Endodermal cell (in vitro differentiated cells): ENCODE data around the gene GPLD1. TPM values are rescaled to one million over a fixed set of nuclear protein-coding genes. Genes with fewer than 3 reads are reported as not detected.

Source experiments
- DNase-seq: peaks from one replicate; pipeline ENCODE4 v3.0.0-alpha.2; 2017
- H3K27ac ChIP-seq: 2 replicates; pipeline ENCODE4 v1.5.1; 2013; ENCODE audit warnings: mild to moderate bottlenecking, low read depth, low read length, moderate library complexity
- H3K27me3 ChIP-seq: 2 replicates; pipeline ENCODE4 v1.6.1; 2013; ENCODE audit warnings: mild to moderate bottlenecking, low read length, moderate library complexity; ENCODE audit not compliant: insufficient read depth, control insufficient read depth, poor library complexity, severe bottlenecking
- H3K36me3 ChIP-seq: 2 replicates; pipeline ENCODE4 v1.7.0; 2013; ENCODE audit warnings: mild to moderate bottlenecking, low read length, moderate library complexity; ENCODE audit not compliant: control insufficient read depth, insufficient read depth
- H3K4me1 ChIP-seq: one replicate; pipeline ENCODE4 v1.7.0; 2013; ENCODE audit warnings: low read length; ENCODE audit not compliant: control insufficient read depth, insufficient read depth
- H3K4me3 ChIP-seq: 2 replicates; pipeline ENCODE4 v1.5.1; 2013; ENCODE audit warnings: mild to moderate bottlenecking, low read length, moderate library complexity
- H3K9ac ChIP-seq: 2 replicates; pipeline ENCODE4 v1.6.1; 2013; ENCODE audit warnings: mild to moderate bottlenecking, low read length, moderate library complexity; ENCODE audit not compliant: poor library complexity, severe bottlenecking; ENCODE audit errors: extremely low read depth
- H3K9me3 ChIP-seq: 2 replicates; pipeline ENCODE4 v1.6.1; 2013; ENCODE audit warnings: mild to moderate bottlenecking, low read length, moderate library complexity; ENCODE audit not compliant: control insufficient read depth
- H3K27ac Mint-ChIP-seq: 2 replicates; pipeline ENCODE4 v1.8.0; 2020; ENCODE audit warnings: mixed read lengths
- H3K27me3 Mint-ChIP-seq: 2 replicates; pipeline ENCODE4 v1.8.0; 2021; ENCODE audit warnings: mild to moderate bottlenecking, mixed read lengths; ENCODE audit not compliant: insufficient read depth
- H3K36me3 Mint-ChIP-seq: 2 replicates; pipeline ENCODE4 v1.8.0; 2020; ENCODE audit warnings: low read depth, mixed read lengths
- H3K4me1 Mint-ChIP-seq: 2 replicates; pipeline ENCODE4 v1.8.0; 2020; ENCODE audit warnings: mixed read lengths
- H3K4me3 Mint-ChIP-seq: 2 replicates; pipeline ENCODE4 v1.8.0; 2020; ENCODE audit warnings: mild to moderate bottlenecking, moderate library complexity, mixed read lengths
- H3K9me3 Mint-ChIP-seq: 2 replicates; pipeline ENCODE4 v1.8.0; 2020; ENCODE audit warnings: mild to moderate bottlenecking, mixed read lengths
- CTCF ChIP-seq: fragments of 200-600 bp; sonication (generic); conservative IDR thresholded peaks from 2 replicates; pipeline ENCODE4 v1.5.0; 2021; ENCODE audit warnings: antibody characterized with exemption, mild to moderate bottlenecking
- WGBS, 2 experiments: methylation state at CpG; one replicate each; pipeline versions ENCODE4 v1.1.5 to v1.1.7; 2013; ENCODE audit warnings: missing lambda C conversion rate in 2 of 2, mixed read lengths in 1 of 2; ENCODE audit not compliant: insufficient coverage in 1 of 2, insufficient read length in 1 of 2; 5-methylcytosine and 5-hydroxymethylcytosine counted together
- total RNA-seq, 2 donors: library from RNA; stranded (reverse); fragmentation: NEBNext Ultra II Directional in 1 of 2; extraction: Animal tissue kit (Norgen Biotek cat#: 25700) in 1 of 2; gene quantifications; 2 replicates in 1 of 2; 3 replicates in 1 of 2; pipeline ENCODE4 v1.2.1, GENCODE V29; 2021

The GPLD1 gene
- total RNA-seq, 2 donors from 2014 or later = 5.3 to 7.5 TPM

GRCh38 chr6:24472181-24472580, 17.2 kb downstream of the GPLD1 start:
- Mint-ChIP-seq H3K9me3 (no peaks in the 10 kb centered on the region), H3K36me3 (peaks cover 6% of the 10 kb centered on the region), H3K4me1 (no peaks in the 10 kb centered on the region), H3K4me3 (no peak overlapping the region), H3K27me3 (no peaks in the 10 kb centered on the region), H3K27ac (no peak overlapping the region)
- no peak for TF ChIP-seq CTCF
- DNase-seq = no peak
- Histone ChIP-seq H3K9me3 (no peaks in the 10 kb centered on the region), H3K4me1 (no peaks in the 10 kb centered on the region), H3K36me3 (no peaks in the 10 kb centered on the region), H3K4me3 (no peak overlapping the region), H3K27me3 (no peaks in the 10 kb centered on the region), H3K9ac (peak overlapping the region; percentile 3), H3K27ac (no peak overlapping the region)

DNA sequence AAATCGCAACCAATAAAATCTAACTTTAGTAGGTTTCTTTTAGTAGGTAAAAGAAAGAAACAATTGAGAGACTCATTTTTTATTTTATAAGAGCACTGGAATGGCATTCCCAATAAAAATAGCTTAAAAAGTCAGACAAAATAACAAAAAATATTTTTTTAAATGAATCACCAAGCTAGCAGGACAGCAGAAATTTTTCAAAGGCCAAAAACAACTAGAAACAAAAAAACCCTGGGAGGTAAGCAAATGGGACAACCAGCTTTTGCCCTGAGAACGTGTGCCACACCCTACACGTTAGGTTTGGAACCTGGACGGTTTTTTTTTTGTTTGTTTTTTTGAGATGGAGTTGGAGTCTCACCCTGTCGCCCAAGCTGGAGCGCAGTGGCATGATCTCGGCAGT, 19.6 kb downstream of the GPLD1 start:
- Histone ChIP-seq H3K9ac (no peak overlapping the region), H3K27me3 (no peaks in the 10 kb centered on the region), H3K4me3 (no peak overlapping the region), H3K9me3 (no peaks in the 10 kb centered on the region), H3K27ac (no peak overlapping the region), H3K4me1 (no peaks in the 10 kb centered on the region), H3K36me3 (no peaks in the 10 kb centered on the region)
- H3K36me3 Mint-ChIP-seq = no peaks in the 10 kb centered on the region
- no peaks in the 10 kb centered on the region for H3K9me3 Mint-ChIP-seq
- no peaks in the 10 kb centered on the region for H3K4me1 Mint-ChIP-seq
- no peak for TF ChIP-seq CTCF
- H3K4me3 Mint-ChIP-seq = no peak overlapping the region
- H3K27ac Mint-ChIP-seq = no peak overlapping the region
- no peak for DNase-seq
- H3K27me3 Mint-ChIP-seq = no peaks in the 10 kb centered on the region
- 91 to 94% methylated on average over 3 to 6 of the region's 7 CpGs for WGBS, 2 experiments

DNA sequence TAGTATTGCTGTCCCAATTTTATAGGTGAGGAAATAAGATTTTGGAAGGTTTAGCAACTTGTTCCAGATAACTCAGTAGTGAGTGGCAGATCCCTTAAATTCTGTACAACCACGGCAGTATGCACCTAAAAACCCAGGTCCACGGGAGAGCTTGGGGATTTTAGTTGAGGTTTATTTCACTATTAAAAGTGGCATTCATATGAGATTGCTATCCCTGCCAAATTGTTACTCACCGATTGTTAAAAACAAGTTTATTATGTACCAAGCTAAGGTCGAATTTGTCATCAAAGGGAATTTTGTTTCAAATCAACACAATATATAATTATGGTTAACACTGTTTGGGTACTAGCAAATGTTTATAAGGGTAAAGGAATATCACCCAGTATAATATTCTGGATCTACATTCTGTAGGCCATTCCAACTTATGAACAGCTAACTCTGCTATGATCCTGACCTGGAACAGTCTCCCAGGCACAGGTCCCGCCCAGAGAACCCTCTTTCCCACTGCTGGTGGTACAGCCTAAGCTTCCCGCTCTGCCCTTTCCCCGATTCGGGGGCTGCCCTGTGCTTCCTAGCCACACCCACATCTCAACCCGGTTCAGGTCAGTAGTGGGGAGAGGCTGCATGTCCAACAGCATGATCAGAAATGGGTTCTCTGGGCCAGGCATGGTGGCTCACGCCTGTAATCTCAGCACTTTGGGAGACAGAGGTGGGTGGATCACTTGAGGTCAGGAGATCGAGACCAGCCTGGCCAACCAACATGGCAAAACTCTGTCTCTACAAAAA, 24.9 kb downstream of the GPLD1 start:
- H3K9me3 ChIP-seq = no peaks in the 10 kb centered on the region
- H3K36me3 ChIP-seq = no peaks in the 10 kb centered on the region
- no peak overlapping the region for H3K27ac Mint-ChIP-seq
- TF ChIP-seq CTCF = no peak
- H3K27me3 ChIP-seq = no peaks in the 10 kb centered on the region
- no peak overlapping the region for H3K27ac ChIP-seq
- H3K4me3 Mint-ChIP-seq = no peak overlapping the region
- no peak overlapping the region for H3K4me3 ChIP-seq
- no peak overlapping the region for H3K9ac ChIP-seq
- no peak for DNase-seq
- no peaks in the 10 kb centered on the region for H3K27me3 Mint-ChIP-seq
- H3K4me1 Mint-ChIP-seq = no peaks in the 10 kb centered on the region
- H3K9me3 Mint-ChIP-seq = no peaks in the 10 kb centered on the region
- WGBS, 2 experiments = 89 to 97% methylated on average over 6 to 11 of the region's 11 CpGs
- H3K36me3 Mint-ChIP-seq = no peaks in the 10 kb centered on the region
- no peaks in the 10 kb centered on the region for H3K4me1 ChIP-seq
